HepG2 (cell line): Measurements from ENCODE around the gene GLB1L. TPM values are rescaled to one million over a fixed set of nuclear protein-coding genes. Genes with fewer than 3 reads are reported as not detected.

Source experiments
- ATF5 ChIP-seq: sonication (generic); formaldehyde crosslinking; IDR thresholded peaks from 2 replicates; pipeline ENCODE4 v1.4.0; 2020; ENCODE audit warnings: mild to moderate bottlenecking, low read depth, missing genetic modification reagents
- CERS6 ChIP-seq: sonication (generic); formaldehyde crosslinking; IDR thresholded peaks from 2 replicates; pipeline ENCODE4 v1.5.0; 2020; ENCODE audit warnings: missing genetic modification reagents
- ELF4 ChIP-seq: sonication (generic); formaldehyde crosslinking; IDR thresholded peaks from 2 replicates; pipeline ENCODE4 v1.5.0; 2020; ENCODE audit warnings: missing genetic modification reagents, mild to moderate bottlenecking, moderate library complexity, borderline replicate concordance
- ETV5 ChIP-seq: IDR thresholded peaks from 2 replicates; pipeline ENCODE4 v1.6.1; 2018; ENCODE audit warnings: missing biosample characterization, missing genetic modification reagents, inconsistent platforms, borderline replicate concordance
- GABPA ChIP-seq, 2 experiments: IDR thresholded peaks; 2 replicates each; pipeline ENCODE4 v1.6.1; 2011 to 2016; ENCODE audit warnings: low read depth in 2 of 2, low read length in 1 of 2, missing biosample characterization in 1 of 2, missing genetic modification characterization in 1 of 2
- GABPB1 ChIP-seq: IDR thresholded peaks from 2 replicates; pipeline ENCODE4 v1.6.1; 2016; ENCODE audit warnings: mild to moderate bottlenecking, missing genetic modification reagents, moderate library complexity, missing compliant biosample characterization
- GATAD2A ChIP-seq: IDR thresholded peaks from 2 replicates; pipeline ENCODE4 v1.6.1; 2016
- HOXA9 ChIP-seq: sonication (generic); formaldehyde crosslinking; IDR thresholded peaks from 2 replicates; pipeline ENCODE4 v1.8.1; 2022; ENCODE audit warnings: missing genetic modification reagents, mild to moderate bottlenecking, moderate library complexity, borderline replicate concordance
- HOXD1 ChIP-seq: sonication (generic); formaldehyde crosslinking; IDR thresholded peaks from 2 replicates; pipeline ENCODE4 v1.5.0; 2020; ENCODE audit warnings: missing genetic modification reagents
- IKZF1 ChIP-seq: fragments of 450-650 bp; IDR thresholded peaks from 2 replicates; pipeline ENCODE4 v1.7.1; 2016
- KDM5B ChIP-seq: sonication (generic); formaldehyde crosslinking; IDR thresholded peaks from 2 replicates; pipeline ENCODE4 v1.4.0; 2020; ENCODE audit warnings: missing genetic modification reagents, mild to moderate bottlenecking, borderline replicate concordance
- MEIS1 ChIP-seq: sonication (generic); formaldehyde crosslinking; IDR thresholded peaks from 2 replicates; pipeline ENCODE4 v1.9.0; 2021; ENCODE audit warnings: mild to moderate bottlenecking, missing genetic modification reagents, moderate library complexity, borderline replicate concordance
- NFYB ChIP-seq: sonication (generic); formaldehyde crosslinking; IDR thresholded peaks from 2 replicates; pipeline ENCODE4 v1.4.0; 2020; ENCODE audit warnings: missing genetic modification reagents
- PAX8 ChIP-seq: sonication (generic); formaldehyde crosslinking; IDR thresholded peaks from 2 replicates; pipeline ENCODE4 v1.8.0; 2022; ENCODE audit warnings: mild to moderate bottlenecking, missing genetic modification reagents, borderline replicate concordance
- RBAK ChIP-seq: sonication (generic); formaldehyde crosslinking; IDR thresholded peaks from 2 replicates; pipeline ENCODE4 v1.5.1; 2020; ENCODE audit warnings: mild to moderate bottlenecking, missing genetic modification reagents
- SP5 ChIP-seq: IDR thresholded peaks from 2 replicates; pipeline ENCODE4 v1.6.1; 2016; ENCODE audit warnings: low read depth, borderline replicate concordance
- ZBTB3 ChIP-seq: sonication (generic); formaldehyde crosslinking; IDR thresholded peaks from 2 replicates; pipeline ENCODE4 v1.4.0; 2020; ENCODE audit warnings: low read depth, mild to moderate bottlenecking, moderate library complexity, missing genetic modification reagents, borderline replicate concordance
- ZBTB34 ChIP-seq: sonication (generic); formaldehyde crosslinking; IDR thresholded peaks from 2 replicates; pipeline ENCODE4 v1.8.0; 2022; ENCODE audit warnings: mild to moderate bottlenecking, missing genetic modification reagents
- ZBTB42 ChIP-seq: sonication (generic); formaldehyde crosslinking; IDR thresholded peaks from 2 replicates; pipeline ENCODE4 v1.5.0; 2020; ENCODE audit warnings: mild to moderate bottlenecking, missing genetic modification reagents
- ZEB1 ChIP-seq: IDR thresholded peaks from 2 replicates; pipeline ENCODE4 v1.6.1; 2012; ENCODE audit warnings: mild to moderate bottlenecking, low read depth, inconsistent platforms; ENCODE audit not compliant: insufficient replicate concordance
- ZFAT ChIP-seq: sonication (generic); formaldehyde crosslinking; conservative IDR thresholded peaks from 2 replicates; pipeline ENCODE4 v1.8.1; 2023; ENCODE audit warnings: missing genetic modification reagents, inconsistent platforms
- ZFY ChIP-seq: sonication (generic); formaldehyde crosslinking; IDR thresholded peaks from 2 replicates; pipeline ENCODE4 v1.4.0; 2020; ENCODE audit warnings: missing genetic modification reagents
- ZMAT3 ChIP-seq: sonication (generic); formaldehyde crosslinking; conservative IDR thresholded peaks from 2 replicates; pipeline ENCODE4 v1.7.0; 2021; ENCODE audit warnings: missing genetic modification reagents
- ZNF136 ChIP-seq: sonication (generic); formaldehyde crosslinking; IDR thresholded peaks from 2 replicates; pipeline ENCODE4 v1.8.1; 2022; ENCODE audit warnings: low read depth, mild to moderate bottlenecking, moderate library complexity, missing genetic modification reagents
- ZNF160 ChIP-seq: sonication (generic); formaldehyde crosslinking; IDR thresholded peaks from 2 replicates; pipeline ENCODE4 v1.8.0; 2022; ENCODE audit warnings: mild to moderate bottlenecking, inconsistent platforms, missing genetic modification reagents
- ZNF224 ChIP-seq: sonication (generic); formaldehyde crosslinking; IDR thresholded peaks from 2 replicates; pipeline ENCODE4 v1.5.0; 2020; ENCODE audit warnings: mild to moderate bottlenecking, missing genetic modification reagents
- ZNF317 ChIP-seq: sonication (generic); formaldehyde crosslinking; IDR thresholded peaks from 2 replicates; pipeline ENCODE4 v1.5.0; 2020; ENCODE audit warnings: mild to moderate bottlenecking, missing genetic modification reagents
- ZNF605 ChIP-seq: sonication (generic); formaldehyde crosslinking; IDR thresholded peaks from 2 replicates; pipeline ENCODE4 v1.8.0; 2022; ENCODE audit warnings: mild to moderate bottlenecking, missing genetic modification reagents
- ZNF674 ChIP-seq: sonication (generic); formaldehyde crosslinking; IDR thresholded peaks from 2 replicates; pipeline ENCODE4 v1.5.0; 2020; ENCODE audit warnings: low read depth, mild to moderate bottlenecking, missing genetic modification reagents
- polyA plus RNA-seq, 8 experiments: library from polyadenylated mRNA; depleted of rRNA in 3 of 8; stranded (reverse) in 7 of 8; unstranded in 1 of 8; fragments of >200 nt; fragmentation: Illumina TruSeq in 4 of 8; extraction: Trizol in 4 of 8; gene quantifications; 2 replicates each; pipeline versions ENCODE4 v1.2.1 to v1.2.3, GENCODE V29; 2011 to 2016; ENCODE audit warnings: low read depth in 4 of 8, missing spikeins in 1 of 8, mixed read lengths in 1 of 8; ENCODE audit not compliant: insufficient read depth in 1 of 8
- total RNA-seq, 5 experiments: library from RNA; depleted of rRNA; stranded (reverse); fragments of >200 nt; fragmentation: Illumina TruSeq; extraction: Trizol; gene quantifications; 2 replicates each; pipeline ENCODE4 v1.2.3, GENCODE V29; 2016; ENCODE audit warnings: low read depth in 1 of 5

The GLB1L gene
- total and polyA plus RNA-seq, 2 of the 13 experiments (the other 11 are each of a cell fraction or from before 2014, with no cell fraction given), result 6.8 to 7.3 TPM

- TF ChIP-seq ATF5 (CRISPR knock-in tag) (0 out of 2 replicates have a peak, but pooled peaks have one; percentile 27), MEIS1 (CRISPR knock-in tag) (0 out of 2 replicates have a peak, but pooled peaks have one; percentile 57), ZNF605 (CRISPR knock-in tag) (peak; percentile 97), HOXA9 (CRISPR knock-in tag) (no peak), ZNF224 (CRISPR knock-in tag) (peak; percentile 66; the same call in 1 of the 2 replicates), ZBTB42 (CRISPR knock-in tag) (peak; percentile 95), ETV5 (CRISPR knock-in tag) (peak; percentile 98), ZNF136 (peak; percentile 42; the same call in 1 of the 2 replicates), IKZF1 (no peak), PAX8 (0 out of 2 replicates have a peak, but pooled peaks have one; percentile 18), HOXD1 (CRISPR knock-in tag) (no peak), ZBTB34 (CRISPR knock-in tag) (peak; percentile 82), ZMAT3 (CRISPR knock-in tag) (peak; percentile 85), SP5 (0 out of 2 replicates have a peak, but pooled peaks have one; percentile 25), ZFAT (CRISPR knock-in tag) (no peak), ZNF317 (CRISPR knock-in tag) (no peak), CERS6 (no peak), KDM5B (peak; percentile 34; the same call in 1 of the 2 replicates), ELF4 (CRISPR knock-in tag) (peak; percentile 93), ZNF674 (CRISPR knock-in tag) (no peak), GABPA (IDR thresholded peaks at IDR 0.05; ENCODE audit: low read depth, low read length) (no peak), GABPA (CRISPR knock-in tag; IDR thresholded peaks at IDR 0.05; ENCODE audit: low read depth) (peak; percentile 83), ZBTB3 (CRISPR knock-in tag) (peak; percentile 98), GATAD2A (CRISPR knock-in tag) (peak; percentile 83), ZEB1 (peak; percentile 62), NFYB (CRISPR knock-in tag) (0 out of 2 replicates have a peak, but pooled peaks have one; percentile 6), RBAK (CRISPR knock-in tag) (0 out of 2 replicates have a peak, but pooled peaks have one; percentile 59), GABPB1 (CRISPR knock-in tag) (peak; percentile 70), ZFY (CRISPR knock-in tag) (peak; percentile 81), ZNF160 (CRISPR knock-in tag) (0 out of 2 replicates have a peak, but pooled peaks have one; percentile 9)
Measured at GRCh38 chr2:219249203-219249980, 4.1 kb upstream of the GLB1L start (continued).
